ENCODE data around the gene RBM20.

RBM20 gene

GRCh38 chr10:110834629-110835301 lies 190.6 kb downstream of the RBM20 start:
- DNase-seq (ENCODE audit: low spot score): no peak

- no peak for DNase-seq (ENCODE audit: low spot score)
Observed at GRCh38 chr10:110835841-110836240, 191.7 kb downstream of the RBM20 start.

- no peak for DNase-seq (ENCODE audit: low spot score)
Observed at GRCh38 chr10:110836706-110837105, 192.6 kb downstream of the RBM20 start.

GRCh38 chr10:110837418-110838171 lies 193.5 kb downstream of the RBM20 start:
- DNase-seq (ENCODE audit: low spot score): no peak

GRCh38 chr10:110840225-110840922 lies 196.2 kb downstream of the RBM20 start:
- DNase-seq (ENCODE audit: low spot score): no peak

GRCh38 chr10:110840923-110841428 lies 196.8 kb downstream of the RBM20 start:
- DNase-seq (ENCODE audit: low spot score): no peak

GRCh38 chr10:110841767-110842267 lies 197.7 kb downstream of the RBM20 start:
- no peak for DNase-seq (ENCODE audit: low spot score)

GRCh38 chr10:110842326-110842904 lies 198.3 kb downstream of the RBM20 start:
- no peak for DNase-seq (ENCODE audit: low spot score)

GRCh38 chr10:110843031-110843430 lies 198.9 kb downstream of the RBM20 start:
- no peak for DNase-seq (ENCODE audit: low spot score)

- DNase-seq (ENCODE audit: low spot score): no peak
Observed at GRCh38 chr10:110843796-110844616, 199.9 kb downstream of the RBM20 start.

GRCh38 chr10:110844617-110844881 lies 200.4 kb downstream of the RBM20 start:
- DNase-seq (ENCODE audit: low spot score): no peak

- no peak for DNase-seq (ENCODE audit: low spot score)
Observed at GRCh38 chr10:110845192-110845755, 201.1 kb downstream of the RBM20 start.

- DNase-seq (ENCODE audit: low spot score): no peak
Observed at GRCh38 chr10:110845756-110846620, 201.9 kb downstream of the RBM20 start.

GRCh38 chr10:110847374-110847773 lies 203.2 kb downstream of the RBM20 start:
- DNase-seq (ENCODE audit: low spot score): no peak

- no peak for DNase-seq (ENCODE audit: low spot score)
Observed at GRCh38 chr10:110848106-110848505, 204.0 kb downstream of the RBM20 start.

- no peak for DNase-seq (ENCODE audit: low spot score)
Observed at GRCh38 chr10:110850099-110850498, 206.0 kb downstream of the RBM20 start.

GRCh38 chr10:110851020-110851612 lies 207.0 kb downstream of the RBM20 start:
- DNase-seq (ENCODE audit: low spot score): no peak

GRCh38 chr10:110852255-110852896 lies 208.2 kb downstream of the RBM20 start:
- DNase-seq (ENCODE audit: low spot score): no peak

- DNase-seq (ENCODE audit: low spot score): no peak
Observed at GRCh38 chr10:110852947-110853346, 208.8 kb downstream of the RBM20 start.
